ENCODE results near the gene KCNA5.

KCNA5 gene

GRCh38 chr12:5043589-5044419 lies at the start of gene KCNA5:
TSS of gene KCNA5 (plus strand) at chr12:5043879. CDS start at chr12:5044148, 269 bp downstream.
- DNase-seq (ENCODE audit: low read depth), result no peak

DNA sequence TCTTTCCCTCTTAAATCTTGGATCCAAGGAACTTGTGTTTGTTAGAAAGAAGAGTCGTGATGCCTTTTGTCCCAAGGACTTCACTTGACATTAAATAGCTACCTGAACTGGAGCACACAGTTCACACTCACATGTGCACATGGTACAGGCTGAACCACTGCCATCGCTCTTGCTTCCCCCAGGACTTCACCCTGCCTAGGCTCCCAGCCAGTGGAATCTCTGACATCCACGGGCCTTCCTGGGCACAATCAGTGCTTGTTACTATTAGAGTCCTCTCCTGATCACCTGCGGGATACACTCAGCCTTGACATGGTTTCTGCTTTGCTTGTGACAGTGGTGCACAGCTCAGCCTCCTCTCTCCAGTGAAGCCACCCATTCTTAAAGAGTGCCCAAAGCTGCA lies 49.1 kb upstream of the KCNA5 start:
- DNase-seq (ENCODE audit: low read depth), result no peak

GRCh38 chr12:4996714-4997113 lies 47.0 kb upstream of the KCNA5 start:
- no peak for DNase-seq (ENCODE audit: low read depth)

DNA sequence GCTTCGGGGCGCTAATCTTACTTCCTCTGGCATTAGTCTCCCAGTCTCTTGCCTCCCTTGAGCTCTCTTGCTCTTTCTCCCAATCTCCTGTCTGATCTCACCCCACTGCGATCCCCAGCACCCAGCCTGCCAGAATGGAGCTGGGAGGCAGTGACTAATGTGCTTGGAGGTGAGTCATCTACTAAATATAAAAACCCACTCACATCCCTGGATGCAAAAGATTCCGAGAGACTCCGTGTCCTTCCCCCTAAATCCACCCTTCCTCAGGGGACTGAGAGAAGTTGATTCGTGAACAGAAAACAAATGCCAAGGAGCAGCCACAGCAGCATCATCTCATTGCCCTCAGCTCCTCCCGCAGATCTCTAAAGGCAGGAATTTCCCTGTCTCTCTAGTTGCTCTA lies 45.7 kb upstream of the KCNA5 start:
- DNase-seq (ENCODE audit: low read depth), result no peak

- no peak for DNase-seq (ENCODE audit: low read depth)
Measured at GRCh38 chr12:5000204-5000603, 43.5 kb upstream of the KCNA5 start.

DNA sequence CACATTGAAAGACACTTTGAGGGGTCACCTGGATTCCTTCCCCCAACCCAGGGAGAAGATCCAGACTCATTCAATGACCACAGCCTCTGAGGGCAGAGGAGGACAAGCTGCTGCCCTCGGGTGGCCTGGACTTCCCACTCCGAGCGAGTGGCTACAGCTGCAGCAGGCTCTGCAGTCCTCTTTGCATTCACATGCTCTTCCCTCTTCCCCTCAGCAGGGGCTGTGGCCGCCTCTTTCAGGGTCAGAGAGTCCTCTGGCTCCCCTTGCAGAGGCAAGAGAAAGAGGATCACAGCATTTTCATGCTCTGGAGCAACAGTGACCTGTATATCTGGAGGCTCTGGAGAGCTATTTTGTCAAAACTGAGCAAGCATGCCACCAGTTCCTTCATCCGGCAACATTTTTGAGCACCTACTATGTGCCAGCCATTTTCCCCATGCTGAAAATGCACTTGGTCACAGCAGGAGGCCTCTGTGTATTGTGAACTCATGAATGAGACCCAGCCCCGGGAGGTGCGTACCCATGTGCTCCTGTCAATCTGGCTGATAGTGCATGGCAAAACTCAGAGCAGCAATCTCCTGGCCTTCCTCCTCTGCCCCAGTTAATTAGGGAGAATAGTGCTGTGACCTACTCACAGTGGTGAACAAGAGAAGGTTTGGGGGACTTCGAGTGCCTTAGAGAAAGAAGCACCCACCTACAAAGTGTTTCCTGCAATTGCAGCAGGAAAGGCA lies 42.9 kb upstream of the KCNA5 start:
- DNase-seq (ENCODE audit: low read depth), result no peak

- DNase-seq (ENCODE audit: low read depth), result no peak
Measured at GRCh38 chr12:5003025-5003666, 40.5 kb upstream of the KCNA5 start.

- DNase-seq (ENCODE audit: low read depth), result no peak
Measured at GRCh38 chr12:5008661-5009060, 35.0 kb upstream of the KCNA5 start.

DNA sequence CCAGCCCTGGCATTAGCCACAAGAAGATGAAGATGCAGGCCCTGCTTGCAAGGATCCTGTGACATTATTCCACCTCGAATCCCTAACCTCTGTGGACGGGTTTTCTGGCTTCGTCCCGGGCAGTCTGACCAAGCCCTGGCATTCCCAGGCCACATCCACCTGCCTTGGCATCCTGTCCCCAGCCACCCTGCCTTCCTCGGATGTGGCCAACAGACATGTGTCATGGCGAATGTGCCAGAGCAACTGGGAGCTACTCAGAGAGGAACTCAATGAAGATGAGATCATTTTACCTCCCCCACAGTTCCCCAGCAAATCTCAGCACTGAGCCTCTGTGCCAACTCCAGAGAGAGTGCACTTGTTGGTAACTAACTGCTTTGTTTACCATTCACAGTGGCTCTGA lies 33.5 kb upstream of the KCNA5 start:
- DNase-seq (ENCODE audit: low read depth), result no peak

GRCh38 chr12:5012337-5012736 lies 31.3 kb upstream of the KCNA5 start:
- no peak for DNase-seq (ENCODE audit: low read depth)

GRCh38 chr12:5013266-5013730 lies 30.4 kb upstream of the KCNA5 start:
- DNase-seq (ENCODE audit: low read depth), result no peak

- no peak for DNase-seq (ENCODE audit: low read depth)
Measured at GRCh38 chr12:5014269-5014668, 29.4 kb upstream of the KCNA5 start.

DNA sequence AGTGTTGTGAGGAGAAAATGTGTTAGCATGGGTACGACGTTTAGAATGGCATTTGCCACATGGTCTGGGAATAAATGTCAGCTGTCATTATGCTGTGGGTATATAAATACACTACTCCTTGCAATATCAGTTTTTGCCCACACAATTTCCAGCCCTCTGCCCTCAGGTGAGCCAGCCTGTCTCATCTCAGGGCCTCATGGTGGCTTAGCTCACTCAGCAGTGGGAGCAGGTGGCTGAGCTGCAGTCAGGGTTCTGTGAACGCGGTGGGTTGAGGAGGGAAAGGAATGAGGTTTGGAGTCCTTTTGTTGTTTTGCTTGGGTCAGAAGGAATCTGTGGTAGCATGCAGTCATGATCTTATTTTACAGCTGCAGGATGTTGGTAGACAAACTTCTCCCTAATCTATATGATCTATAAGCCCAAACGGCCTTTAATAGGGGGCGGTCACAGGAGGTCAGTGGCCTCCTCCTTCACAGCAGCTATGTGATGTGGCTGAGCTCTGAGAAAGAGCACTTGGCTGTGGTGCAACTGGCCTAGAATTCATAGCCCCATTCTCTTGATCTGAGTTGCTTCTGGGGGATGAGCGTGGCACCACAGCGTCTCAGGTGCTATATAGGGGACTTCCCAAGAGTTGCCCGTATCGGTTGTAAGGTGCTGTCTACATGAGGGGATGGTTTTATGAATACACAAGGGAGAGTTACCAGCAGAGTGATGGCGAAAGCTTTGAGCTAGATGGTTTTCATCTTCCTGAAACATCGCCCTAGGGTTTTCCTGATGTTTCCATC lies 27.8 kb upstream of the KCNA5 start:
- DNase-seq (ENCODE audit: low read depth), result no peak

DNA sequence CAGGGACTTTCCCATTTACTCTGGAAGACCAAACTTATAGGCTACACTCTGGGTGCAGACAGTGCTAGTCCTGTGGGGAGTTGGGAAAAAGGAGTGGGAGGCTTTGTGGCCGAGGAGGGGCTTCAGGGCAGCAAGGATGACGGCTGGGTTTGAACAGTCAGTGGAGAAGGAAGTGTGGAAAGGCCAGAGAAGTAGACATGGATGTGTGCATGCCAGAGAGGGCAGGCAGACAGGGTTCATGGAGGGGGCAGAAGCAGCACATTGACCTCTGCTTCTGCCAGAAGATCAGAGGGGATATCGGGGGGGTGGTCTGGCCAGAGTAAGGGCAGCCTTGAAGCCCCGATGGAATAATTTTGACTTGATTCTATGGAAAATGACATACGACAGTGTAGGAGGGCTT lies 27.2 kb upstream of the KCNA5 start:
- no peak for DNase-seq (ENCODE audit: low read depth)

DNA sequence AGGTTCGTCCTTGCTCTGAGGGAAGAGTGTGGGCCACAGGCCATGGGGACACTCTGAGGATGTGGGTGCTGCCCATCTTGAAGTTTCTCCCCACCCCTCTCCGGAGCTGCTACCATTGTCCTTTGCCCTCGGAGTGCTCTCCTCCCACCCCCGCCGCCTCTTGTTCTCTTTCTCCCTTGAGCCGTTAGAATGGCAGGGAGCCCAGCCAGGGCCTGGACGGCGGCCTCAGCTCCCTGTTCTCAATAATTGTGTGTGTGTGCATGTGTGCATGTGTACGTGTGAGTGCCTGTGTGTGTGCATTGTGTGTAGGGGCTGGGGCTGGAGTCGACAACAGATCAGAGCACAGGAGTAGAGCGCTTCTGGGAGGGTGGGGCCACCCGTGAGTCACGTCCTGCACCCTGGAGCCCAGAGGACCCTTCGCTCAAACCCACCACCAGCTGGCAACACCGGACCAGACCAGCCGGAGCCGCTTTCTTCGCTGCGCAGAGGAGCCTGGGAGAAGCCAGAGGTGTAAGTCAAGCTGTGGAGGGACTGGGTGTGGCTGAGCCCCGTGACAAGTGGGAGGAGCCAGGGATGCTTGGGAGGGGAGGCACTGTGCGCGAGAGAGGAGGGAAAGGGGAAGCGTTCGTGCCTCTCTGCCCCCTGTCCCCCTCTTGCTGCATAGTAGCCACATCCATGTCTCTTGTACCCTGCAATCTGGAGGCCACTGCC lies 25.9 kb upstream of the KCNA5 start:
- DNase-seq (ENCODE audit: low read depth), result no peak

- DNase-seq (ENCODE audit: low read depth), result no peak
Measured at GRCh38 chr12:5018677-5019076, 25.0 kb upstream of the KCNA5 start.

DNA sequence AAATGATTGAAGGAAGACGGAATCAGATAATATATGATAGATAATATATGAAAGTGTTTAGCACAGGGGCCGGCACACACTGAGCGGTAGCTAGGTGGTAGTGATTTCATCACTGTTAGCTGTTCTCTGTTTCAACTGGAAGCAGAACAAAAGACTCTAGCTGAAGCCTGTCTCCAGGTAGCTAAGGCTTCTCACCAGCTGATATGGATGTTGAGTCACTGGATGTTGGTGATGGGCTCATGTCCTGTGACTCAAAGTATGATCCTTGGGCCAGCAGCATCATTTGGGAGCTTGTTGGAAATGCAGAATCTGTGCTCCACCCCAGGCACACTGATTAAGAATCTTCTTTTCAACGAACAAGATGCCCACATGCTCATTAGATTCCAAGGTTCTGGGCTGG lies 21.7 kb upstream of the KCNA5 start:
- no peak for DNase-seq (ENCODE audit: low read depth)

DNA sequence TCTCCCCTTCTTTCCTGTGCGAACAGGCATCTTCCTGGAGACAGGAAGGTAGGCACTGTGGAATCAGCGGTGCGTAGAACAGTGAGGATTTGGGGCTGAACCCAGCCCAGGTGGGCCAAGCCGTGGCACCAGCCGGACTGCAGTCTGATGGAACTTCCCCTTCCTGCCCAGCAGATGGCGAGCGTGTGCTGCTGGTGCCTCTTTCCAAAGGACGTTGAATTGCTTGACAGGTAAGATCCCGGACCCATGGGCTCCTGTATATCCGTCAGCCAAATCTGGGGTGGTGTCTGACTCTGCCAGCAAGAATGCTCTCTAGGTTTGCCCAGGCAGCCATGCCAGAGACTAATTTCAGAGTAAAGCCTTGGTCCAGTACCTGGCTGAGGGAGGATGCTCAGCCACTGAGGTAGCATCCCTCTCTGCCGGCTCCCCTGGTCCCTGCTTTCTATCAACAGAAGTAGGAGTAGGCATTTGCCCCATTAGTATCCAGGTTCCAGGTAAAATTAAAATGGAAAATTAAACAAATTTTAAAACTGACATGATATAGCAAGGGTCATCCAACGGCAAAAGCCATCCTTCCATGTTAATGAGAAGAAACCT lies 21.1 kb upstream of the KCNA5 start:
- peak; percentile 5 for DNase-seq (ENCODE audit: low read depth)

GRCh38 chr12:5023842-5024241 lies 19.8 kb upstream of the KCNA5 start:
- DNase-seq (ENCODE audit: low read depth), result no peak

- no peak for DNase-seq (ENCODE audit: low read depth)
Measured at GRCh38 chr12:5026342-5026938, 17.2 kb upstream of the KCNA5 start.

Measured in activated T-helper 9 cell treated with anti-CD3 and anti-CD28 coated beads, Interleukin-2, amount 50 U/mL, for 16 hours (primary cell).